Neural progenitor cell (in vitro differentiated cells): Measurements from ENCODE around the gene ALG12. TPM values are rescaled to one million over a fixed set of nuclear protein-coding genes. Genes with fewer than 3 reads are reported as not detected.

ENCODE experiments used
- DNase-seq: peaks from one replicate; pipeline ENCODE4 v3.0.0-alpha.2; 2016; ENCODE audit warnings: low spot score
- H2AFZ ChIP-seq: fragments of 200-600 bp; sonication (generic); replicated peaks from 2 replicates; pipeline ENCODE4 v1.6.1; 2016; ENCODE audit warnings: antibody characterized with exemption
- H3F3A ChIP-seq: fragments of 200-600 bp; sonication (generic); 2 replicates; pipeline ENCODE4 v1.6.1; 2016; ENCODE audit warnings: antibody characterized with exemption, low read depth
- H3K27ac ChIP-seq: fragments of 200-600 bp; sonication (generic); 2 replicates; pipeline ENCODE4 v1.5.1; 2016; ENCODE audit warnings: mild to moderate bottlenecking
- H3K27me3 ChIP-seq: fragments of 200-600 bp; sonication (generic); 2 replicates; pipeline ENCODE4 v1.6.1; 2016; ENCODE audit warnings: mild to moderate bottlenecking, moderate library complexity
- H3K36me3 ChIP-seq: fragments of 200-600 bp; sonication (generic); 2 replicates; pipeline ENCODE4 v1.5.1; 2016
- H3K4me1 ChIP-seq: fragments of 200-600 bp; sonication (generic); 2 replicates; pipeline ENCODE4 v1.6.1; 2016; ENCODE audit warnings: mixed run types
- H3K4me2 ChIP-seq: fragments of 200-600 bp; sonication (generic); 2 replicates; pipeline ENCODE4 v1.6.1; 2016
- H3K4me3 ChIP-seq: fragments of 200-600 bp; sonication (generic); 2 replicates; pipeline ENCODE4 v1.5.1; 2016
- H3K79me2 ChIP-seq: fragments of 200-600 bp; sonication (generic); 2 replicates; pipeline ENCODE4 v1.6.1; 2016; ENCODE audit warnings: low read depth
- H3K9ac ChIP-seq: fragments of 200-600 bp; sonication (generic); 2 replicates; pipeline ENCODE4 v1.6.1; 2016
- H3K9me3 ChIP-seq: fragments of 200-600 bp; sonication (generic); 2 replicates; pipeline ENCODE4 v1.5.1; 2016; ENCODE audit warnings: low read depth
- H4K20me1 ChIP-seq: fragments of 200-600 bp; sonication (generic); 2 replicates; pipeline ENCODE4 v1.6.1; 2016; ENCODE audit warnings: low read depth
- H3K27ac Mint-ChIP-seq: 3 replicates; pipeline ENCODE4 v1.8.0; 2021; ENCODE audit warnings: mixed read lengths
- H3K27me3 Mint-ChIP-seq: 2 replicates; pipeline ENCODE4 v1.8.0; 2022; ENCODE audit warnings: low read depth, mild to moderate bottlenecking, inconsistent platforms, moderate library complexity, mixed read lengths; ENCODE audit not compliant: insufficient read depth
- H3K36me3 Mint-ChIP-seq: 3 replicates; pipeline ENCODE4 v1.8.0; 2021; ENCODE audit warnings: mixed read lengths
- H3K4me1 Mint-ChIP-seq: 3 replicates; pipeline ENCODE4 v1.8.0; 2021; ENCODE audit warnings: mixed read lengths
- H3K4me3 Mint-ChIP-seq: 3 replicates; pipeline ENCODE4 v1.8.0; 2021; ENCODE audit warnings: mild to moderate bottlenecking, moderate library complexity, mixed read lengths
- H3K9me3 Mint-ChIP-seq: 3 replicates; pipeline ENCODE4 v1.8.0; 2020; ENCODE audit warnings: mixed read lengths
- CTCF ChIP-seq: fragments of 200-600 bp; sonication (generic); IDR thresholded peaks from 2 replicates; pipeline ENCODE4 v1.5.1; 2017; ENCODE audit warnings: antibody characterized with exemption, mild to moderate bottlenecking
- EZH2 ChIP-seq: fragments of 200-600 bp; sonication (generic); IDR thresholded peaks from 2 replicates; pipeline ENCODE4 v1.6.1; 2017; ENCODE audit warnings: antibody characterized with exemption, mild to moderate bottlenecking, moderate library complexity
- EZH2phosphoT487 ChIP-seq: fragments of 200-600 bp; sonication (generic); IDR thresholded peaks from 2 replicates; pipeline ENCODE4 v1.6.1; 2017; ENCODE audit warnings: antibody characterized with exemption
- total RNA-seq: library from RNA; depleted of rRNA; stranded (reverse); fragments of >200 nt; gene quantifications from 2 replicates; pipeline ENCODE4 v1.2.3, GENCODE V29; 2015; ENCODE audit warnings: low replicate concordance

Gene ALG12
- total RNA-seq, 1 donor from 2014 or later, result 4.9 TPM

DNA sequence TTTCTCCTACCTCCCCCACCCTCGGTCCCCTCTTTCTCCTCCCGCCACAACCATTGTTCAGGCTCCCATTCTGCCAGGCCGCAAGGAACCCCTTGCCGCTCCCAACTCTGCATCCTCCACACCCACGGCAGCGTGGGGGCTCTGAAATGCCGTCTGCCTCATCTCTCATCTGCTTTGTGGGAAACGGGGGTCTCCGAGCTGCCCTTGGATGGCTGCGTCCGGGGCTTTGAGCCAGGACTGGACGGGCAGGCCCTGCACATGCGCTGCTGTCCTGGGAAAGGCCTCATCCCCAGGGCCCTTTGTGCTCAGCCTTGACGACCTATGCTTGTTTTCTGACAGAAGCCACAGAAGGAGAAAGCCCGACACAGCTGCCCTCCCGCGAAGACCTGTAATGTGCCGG lies 8.7 kb upstream of the ALG12 start:
- no peaks in the 10 kb centered on the region for H3K36me3 ChIP-seq
- TF ChIP-seq CTCF (no peak), EZH2phosphoT487 (no peak), EZH2 (no peak)
- H4K20me1 ChIP-seq, result no peaks in the 10 kb centered on the region
- no peak overlapping the region for H3K4me2 ChIP-seq
- peaks cover 9% of the 10 kb centered on the region for H3F3A ChIP-seq
- H3K79me2 ChIP-seq, result no peaks in the 10 kb centered on the region
- H3K36me3 Mint-ChIP-seq, result peaks cover 2% of the 10 kb centered on the region
- peaks cover 34% of the 10 kb centered on the region for H3K27me3 ChIP-seq
- peak overlapping the region; percentile 40 for H3K27ac Mint-ChIP-seq
- peaks cover 21% of the 10 kb centered on the region for H3K4me1 Mint-ChIP-seq
- no peak overlapping the region for H3K9ac ChIP-seq
- no peaks in the 10 kb centered on the region for H3K4me1 ChIP-seq
- H3K27me3 Mint-ChIP-seq, result peaks cover 12% of the 10 kb centered on the region
- H3K9me3 Mint-ChIP-seq, result no peaks in the 10 kb centered on the region
- no peak overlapping the region for H2AFZ ChIP-seq
- H3K4me3 Mint-ChIP-seq, result peak overlapping the region; percentile 59
- no peak overlapping the region for H3K27ac ChIP-seq
- no peak for DNase-seq
- no peaks in the 10 kb centered on the region for H3K9me3 ChIP-seq
- H3K4me3 ChIP-seq, result no peak overlapping the region

DNA sequence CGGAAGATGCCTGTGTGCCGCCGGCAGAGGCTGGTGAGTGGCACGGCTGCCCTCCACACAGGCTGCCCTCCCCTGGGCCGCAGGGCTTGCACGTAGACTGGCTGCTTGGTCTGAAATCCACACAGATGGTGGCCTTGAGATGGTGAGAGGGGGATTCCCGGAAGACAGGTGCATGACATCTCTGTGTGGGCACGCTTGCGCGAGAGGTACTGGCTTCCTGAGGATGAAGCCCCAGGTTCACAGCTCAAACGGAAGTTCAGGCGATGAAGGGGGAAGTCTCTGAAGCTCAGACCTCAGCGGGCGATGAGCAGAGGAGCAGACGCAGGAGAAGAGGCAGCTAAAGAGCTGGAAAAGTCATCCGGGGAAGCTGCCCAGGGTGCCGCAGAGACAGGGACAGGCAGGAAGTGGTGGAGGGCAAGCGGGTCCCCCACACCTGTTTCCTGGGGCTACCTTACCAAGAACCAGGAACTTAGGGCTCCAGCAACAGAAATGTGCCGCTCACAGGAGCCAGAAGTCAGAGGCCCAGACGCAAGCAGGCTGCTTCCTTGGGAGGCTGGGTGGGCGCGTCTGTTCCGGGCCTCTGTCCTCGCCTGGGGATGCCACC lies 7.4 kb upstream of the ALG12 start:
- no peak overlapping the region for H3K27ac Mint-ChIP-seq
- H2AFZ ChIP-seq, result no peak overlapping the region
- no peaks in the 10 kb centered on the region for H3K36me3 ChIP-seq
- H3K9ac ChIP-seq, result no peak overlapping the region
- no peak overlapping the region for H3K4me3 Mint-ChIP-seq
- no peaks in the 10 kb centered on the region for H3K4me1 ChIP-seq
- TF ChIP-seq CTCF (no peak), EZH2phosphoT487 (no peak), EZH2 (no peak)
- no peak overlapping the region for H3K4me3 ChIP-seq
- peaks cover 4% of the 10 kb centered on the region for H3K36me3 Mint-ChIP-seq
- no peak overlapping the region for H3K27ac ChIP-seq
- H3K9me3 Mint-ChIP-seq, result no peaks in the 10 kb centered on the region
- peaks cover 9% of the 10 kb centered on the region for H3F3A ChIP-seq
- no peaks in the 10 kb centered on the region for H4K20me1 ChIP-seq
- peaks cover 17% of the 10 kb centered on the region for H3K4me1 Mint-ChIP-seq
- H3K79me2 ChIP-seq, result no peaks in the 10 kb centered on the region
- no peak for DNase-seq
- peaks cover 25% of the 10 kb centered on the region for H3K27me3 ChIP-seq
- no peaks in the 10 kb centered on the region for H3K9me3 ChIP-seq
- H3K4me2 ChIP-seq, result no peak overlapping the region
- H3K27me3 Mint-ChIP-seq, result peaks cover 8% of the 10 kb centered on the region

- Mint-ChIP-seq H3K36me3 (peaks cover 4% of the 10 kb centered on the region), H3K9me3 (no peaks in the 10 kb centered on the region), H3K4me3 (no peak overlapping the region), H3K4me1 (peaks cover 25% of the 10 kb centered on the region), H3K27ac (no peak overlapping the region), H3K27me3 (peaks cover 8% of the 10 kb centered on the region)
- TF ChIP-seq CTCF, result no peak
- no peak overlapping the region for H3K4me3 ChIP-seq
- H3K36me3 ChIP-seq, result no peaks in the 10 kb centered on the region
- no peaks in the 10 kb centered on the region for H3K9me3 ChIP-seq
- peaks cover 9% of the 10 kb centered on the region for H3F3A ChIP-seq
- DNase-seq, result no peak
- no peaks in the 10 kb centered on the region for H4K20me1 ChIP-seq
- H3K4me2 ChIP-seq, result no peak overlapping the region
- no peak overlapping the region for H3K27ac ChIP-seq
- no peak overlapping the region for H2AFZ ChIP-seq
- H3K4me1 ChIP-seq, result no peaks in the 10 kb centered on the region
- H3K9ac ChIP-seq, result no peak overlapping the region
- H3K27me3 ChIP-seq, result peaks cover 15% of the 10 kb centered on the region
- H3K79me2 ChIP-seq, result no peaks in the 10 kb centered on the region
Observed at GRCh38 chr22:49924113-49924833, 6.0 kb upstream of the ALG12 start.
